ENCODE data around the gene COA6.

Gene COA6

DNA sequence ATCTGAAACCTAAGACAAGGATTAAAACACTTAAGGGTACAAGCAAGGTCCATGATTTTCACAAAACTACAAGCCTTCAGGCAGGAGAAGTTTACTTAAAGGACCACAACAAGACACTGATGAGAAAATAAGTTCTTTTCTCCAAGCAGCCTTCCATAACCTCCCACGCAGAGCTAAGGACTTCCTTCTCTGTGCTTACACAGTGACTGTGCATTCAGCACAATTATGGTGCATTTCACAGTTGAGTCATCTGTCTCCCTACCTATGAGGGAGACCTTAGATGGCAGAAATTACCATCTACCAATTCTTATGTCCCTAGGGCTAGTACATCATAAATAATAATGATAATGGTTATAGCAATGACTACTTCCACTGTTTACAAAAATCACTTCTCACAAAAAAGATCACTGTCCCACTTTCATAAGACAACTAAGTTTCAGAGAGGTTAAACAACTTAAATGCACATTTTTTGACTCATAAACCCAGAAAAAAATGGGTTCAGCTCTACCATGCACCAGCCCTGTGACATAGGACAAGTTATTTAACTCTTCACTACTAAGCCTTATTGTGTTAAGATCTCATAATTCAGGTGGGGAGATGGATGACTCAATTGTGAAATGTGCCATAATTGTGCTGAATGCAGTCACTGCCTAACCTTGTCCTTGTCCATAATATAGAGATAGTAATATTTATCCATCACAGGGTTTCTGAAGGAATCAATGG is 60.5 kb downstream of the COA6 start:
- Histone ChIP-seq H3K4me1 (no peaks in the 10 kb centered on the region), H3K27ac (no peak overlapping the region), H3K4me3 (no peak overlapping the region), H3K9ac (no peak overlapping the region), H3K4me2 (no peak overlapping the region), H3K36me3 (peaks cover 93% of the 10 kb centered on the region), H3K27me3 (no peaks in the 10 kb centered on the region), H3K9me3 (no peaks in the 10 kb centered on the region), H4K20me1 (peaks cover 24% of the 10 kb centered on the region)
- no peak for TF ChIP-seq Cebpa-rat (IDR thresholded peaks at IDR 0.05)

Data from BLaER1 (cell line).